Measurements from ENCODE around the gene MTERF1. TPM values are rescaled to one million over a fixed set of nuclear protein-coding genes. Genes with fewer than 3 reads are reported as not detected.

The MTERF1 gene
- total and polyA plus RNA-seq, 2 experiments from 2014 or later = 14.5 to 19.7 TPM

DNA sequence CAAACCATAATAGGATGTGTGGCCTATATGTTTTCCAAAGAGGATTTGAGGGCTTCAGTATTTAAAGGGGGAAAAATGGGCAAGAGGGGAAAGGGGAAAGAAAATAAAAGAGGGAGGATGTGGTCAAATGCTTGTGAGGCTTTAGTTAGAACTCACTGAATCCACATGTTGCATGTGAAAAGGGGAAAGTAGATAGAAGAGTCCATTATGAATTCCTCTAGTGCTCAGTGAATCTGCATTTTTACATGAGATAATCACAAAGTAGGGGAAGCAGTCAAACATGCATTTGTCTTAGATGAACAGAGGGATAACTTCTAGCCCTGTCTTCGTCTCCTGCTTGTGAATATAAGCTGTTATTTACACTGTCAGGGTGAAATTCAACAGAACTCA lies 35.5 kb upstream of the MTERF1 start (continued):
- TF ChIP-seq, protein P1, sequence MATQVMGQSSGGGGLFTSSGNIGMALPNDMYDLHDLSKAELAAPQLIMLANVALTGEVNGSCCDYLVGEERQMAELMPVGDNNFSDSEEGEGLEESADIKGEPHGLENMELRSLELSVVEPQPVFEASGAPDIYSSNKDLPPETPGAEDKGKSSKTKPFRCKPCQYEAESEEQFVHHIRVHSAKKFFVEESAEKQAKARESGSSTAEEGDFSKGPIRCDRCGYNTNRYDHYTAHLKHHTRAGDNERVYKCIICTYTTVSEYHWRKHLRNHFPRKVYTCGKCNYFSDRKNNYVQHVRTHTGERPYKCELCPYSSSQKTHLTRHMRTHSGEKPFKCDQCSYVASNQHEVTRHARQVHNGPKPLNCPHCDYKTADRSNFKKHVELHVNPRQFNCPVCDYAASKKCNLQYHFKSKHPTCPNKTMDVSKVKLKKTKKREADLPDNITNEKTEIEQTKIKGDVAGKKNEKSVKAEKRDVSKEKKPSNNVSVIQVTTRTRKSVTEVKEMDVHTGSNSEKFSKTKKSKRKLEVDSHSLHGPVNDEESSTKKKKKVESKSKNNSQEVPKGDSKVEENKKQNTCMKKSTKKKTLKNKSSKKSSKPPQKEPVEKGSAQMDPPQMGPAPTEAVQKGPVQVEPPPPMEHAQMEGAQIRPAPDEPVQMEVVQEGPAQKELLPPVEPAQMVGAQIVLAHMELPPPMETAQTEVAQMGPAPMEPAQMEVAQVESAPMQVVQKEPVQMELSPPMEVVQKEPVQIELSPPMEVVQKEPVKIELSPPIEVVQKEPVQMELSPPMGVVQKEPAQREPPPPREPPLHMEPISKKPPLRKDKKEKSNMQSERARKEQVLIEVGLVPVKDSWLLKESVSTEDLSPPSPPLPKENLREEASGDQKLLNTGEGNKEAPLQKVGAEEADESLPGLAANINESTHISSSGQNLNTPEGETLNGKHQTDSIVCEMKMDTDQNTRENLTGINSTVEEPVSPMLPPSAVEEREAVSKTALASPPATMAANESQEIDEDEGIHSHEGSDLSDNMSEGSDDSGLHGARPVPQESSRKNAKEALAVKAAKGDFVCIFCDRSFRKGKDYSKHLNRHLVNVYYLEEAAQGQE (IDR thresholded peaks at IDR 0.05; ENCODE audit: unreplicated experiment) = no peak
- no peak for TF ChIP-seq EZH2phosphoT487 (IDR thresholded peaks at IDR 0.05; ENCODE audit: unreplicated experiment)
- TF ChIP-seq STAT1 (IDR thresholded peaks at IDR 0.05; ENCODE audit: unreplicated experiment) = no peak
- no peak for TF ChIP-seq JUNB (IDR thresholded peaks at IDR 0.05; ENCODE audit: unreplicated experiment)
- no peak for TF ChIP-seq NANOG (IDR thresholded peaks at IDR 0.05; ENCODE audit: borderline replicate concordance)
- no peak for TF ChIP-seq EZH2 (IDR thresholded peaks at IDR 0.05; ENCODE audit: low read depth, unreplicated experiment)
- TF ChIP-seq, protein P2, sequence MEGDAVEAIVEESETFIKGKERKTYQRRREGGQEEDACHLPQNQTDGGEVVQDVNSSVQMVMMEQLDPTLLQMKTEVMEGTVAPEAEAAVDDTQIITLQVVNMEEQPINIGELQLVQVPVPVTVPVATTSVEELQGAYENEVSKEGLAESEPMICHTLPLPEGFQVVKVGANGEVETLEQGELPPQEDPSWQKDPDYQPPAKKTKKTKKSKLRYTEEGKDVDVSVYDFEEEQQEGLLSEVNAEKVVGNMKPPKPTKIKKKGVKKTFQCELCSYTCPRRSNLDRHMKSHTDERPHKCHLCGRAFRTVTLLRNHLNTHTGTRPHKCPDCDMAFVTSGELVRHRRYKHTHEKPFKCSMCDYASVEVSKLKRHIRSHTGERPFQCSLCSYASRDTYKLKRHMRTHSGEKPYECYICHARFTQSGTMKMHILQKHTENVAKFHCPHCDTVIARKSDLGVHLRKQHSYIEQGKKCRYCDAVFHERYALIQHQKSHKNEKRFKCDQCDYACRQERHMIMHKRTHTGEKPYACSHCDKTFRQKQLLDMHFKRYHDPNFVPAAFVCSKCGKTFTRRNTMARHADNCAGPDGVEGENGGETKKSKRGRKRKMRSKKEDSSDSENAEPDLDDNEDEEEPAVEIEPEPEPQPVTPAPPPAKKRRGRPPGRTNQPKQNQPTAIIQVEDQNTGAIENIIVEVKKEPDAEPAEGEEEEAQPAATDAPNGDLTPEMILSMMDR (conservative IDR thresholded peaks at IDR 0.05; ENCODE audit: low read depth in 2 of 2) = no peak

DNA sequence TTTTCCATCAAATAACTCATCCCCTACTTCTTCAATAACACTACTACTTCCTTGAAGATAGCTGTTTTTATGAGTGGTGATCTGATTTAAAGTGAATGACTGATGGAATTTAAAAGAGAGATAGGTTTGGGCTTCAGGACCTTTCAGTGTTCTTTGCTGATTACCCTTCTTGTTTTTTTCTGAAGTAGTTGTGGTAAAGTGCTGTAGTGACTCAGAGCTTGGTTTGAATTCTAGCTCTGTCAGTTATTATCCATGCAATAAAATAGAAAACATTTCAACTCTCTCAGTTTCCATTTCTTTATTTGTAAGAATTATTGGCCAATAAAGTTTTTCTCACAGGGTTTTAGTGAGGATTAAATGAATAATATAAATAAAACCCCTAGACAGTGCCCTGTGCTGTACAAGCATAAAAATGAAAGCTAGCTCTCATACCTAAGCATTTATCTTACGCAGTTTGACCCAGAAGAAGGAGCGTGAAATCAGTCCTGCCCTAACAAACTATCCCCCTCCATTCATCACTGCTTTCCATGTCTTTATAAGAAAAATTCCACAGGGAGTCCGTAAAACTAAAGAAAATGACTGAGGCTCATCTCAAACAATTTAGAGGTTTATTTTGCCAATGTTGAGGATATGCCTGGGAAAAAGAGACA lies 35.0 kb upstream of the MTERF1 start:
- no peak overlapping the region for H3K27ac ChIP-seq (ENCODE audit: low read depth)
- ATAC-seq (no peak), DNase-seq (ENCODE audit: low spot score) (no peak)
- Mint-ChIP-seq H3K4me1 (no peaks in the 10 kb centered on the region), H3K27me3 (ENCODE audit: insufficient read depth, low read depth, poor library complexity) (no peaks in the 10 kb centered on the region), H3K36me3 (ENCODE audit: low read depth) (no peaks in the 10 kb centered on the region), H3K27ac (no peak overlapping the region), H3K4me3 (no peak overlapping the region), H3K9me3 (no peaks in the 10 kb centered on the region)
- no peaks in the 10 kb centered on the region for H4K20me1 ChIP-seq (replicated peaks; ENCODE audit: insufficient read depth)
- no peaks in the 10 kb centered on the region; the same call in 1 of the 2 replicates for H3K4me1 ChIP-seq (ENCODE audit: insufficient read depth)
- H3K4me3 ChIP-seq = no peak overlapping the region
- H3K4me2 ChIP-seq = no peak overlapping the region
- H3K36me3 ChIP-seq (ENCODE audit: insufficient read depth) = no peaks in the 10 kb centered on the region
- no peaks in the 10 kb centered on the region for H3K79me2 ChIP-seq (replicated peaks; ENCODE audit: insufficient read depth)
- H3K9me2 ChIP-seq (ENCODE audit: insufficient read depth) = peaks cover 14% of the 10 kb centered on the region; the same call in 1 of the 2 replicates
- no peaks in the 10 kb centered on the region for H3K27me3 ChIP-seq (ENCODE audit: insufficient read depth)
- no peaks in the 10 kb centered on the region for H3F3A ChIP-seq (replicated peaks; ENCODE audit: low read depth)
- peak overlapping the region; percentile 88; the same call in 1 of the 2 replicates for H2AFZ ChIP-seq
- TF ChIP-seq ZNF331 (CRISPR knock-in tag; IDR thresholded peaks at IDR 0.05; ENCODE audit: low read depth) (no peak), EZH2 (IDR thresholded peaks at IDR 0.05; ENCODE audit: low read depth, unreplicated experiment) (no peak), NANOG (IDR thresholded peaks at IDR 0.05; ENCODE audit: borderline replicate concordance) (no peak), STAT1 (IDR thresholded peaks at IDR 0.05; ENCODE audit: unreplicated experiment) (no peak), POLR2AphosphoS5 (IDR thresholded peaks at IDR 0.05; ENCODE audit: low read depth) (no peak), EZH2phosphoT487 (IDR thresholded peaks at IDR 0.05; ENCODE audit: unreplicated experiment) (no peak), CREB1 (CRISPR knock-in tag; IDR thresholded peaks at IDR 0.05; ENCODE audit: low read depth) (no peak)
- TF ChIP-seq, protein P3, sequence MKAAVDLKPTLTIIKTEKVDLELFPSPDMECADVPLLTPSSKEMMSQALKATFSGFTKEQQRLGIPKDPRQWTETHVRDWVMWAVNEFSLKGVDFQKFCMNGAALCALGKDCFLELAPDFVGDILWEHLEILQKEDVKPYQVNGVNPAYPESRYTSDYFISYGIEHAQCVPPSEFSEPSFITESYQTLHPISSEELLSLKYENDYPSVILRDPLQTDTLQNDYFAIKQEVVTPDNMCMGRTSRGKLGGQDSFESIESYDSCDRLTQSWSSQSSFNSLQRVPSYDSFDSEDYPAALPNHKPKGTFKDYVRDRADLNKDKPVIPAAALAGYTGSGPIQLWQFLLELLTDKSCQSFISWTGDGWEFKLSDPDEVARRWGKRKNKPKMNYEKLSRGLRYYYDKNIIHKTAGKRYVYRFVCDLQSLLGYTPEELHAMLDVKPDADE (IDR thresholded peaks at IDR 0.05) = no peak
- TF ChIP-seq, protein P2 (conservative IDR thresholded peaks at IDR 0.05; ENCODE audit: low read depth in 2 of 2) = no peak
